A204.1 (cell line): ENCODE data around the gene OR2M2.

Experiments
- FAIRE-seq: peaks from 2 replicates; lab custom pipeline; 2012; peaks lifted over from hg19 to GRCh38; lab: Jason Lieb, UNC

Gene OR2M2, protein sequence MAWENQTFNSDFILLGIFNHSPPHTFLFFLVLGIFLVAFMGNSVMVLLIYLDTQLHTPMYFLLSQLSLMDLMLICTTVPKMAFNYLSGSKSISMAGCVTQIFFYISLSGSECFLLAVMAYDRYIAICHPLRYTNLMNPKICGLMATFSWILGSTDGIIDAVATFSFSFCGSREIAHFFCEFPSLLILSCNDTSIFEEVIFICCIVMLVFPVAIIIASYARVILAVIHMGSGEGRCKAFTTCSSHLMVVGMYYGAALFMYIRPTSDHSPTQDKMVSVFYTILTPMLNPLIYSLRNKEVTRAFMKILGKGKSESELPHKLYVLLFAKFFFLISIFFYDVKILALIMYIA

DNA sequence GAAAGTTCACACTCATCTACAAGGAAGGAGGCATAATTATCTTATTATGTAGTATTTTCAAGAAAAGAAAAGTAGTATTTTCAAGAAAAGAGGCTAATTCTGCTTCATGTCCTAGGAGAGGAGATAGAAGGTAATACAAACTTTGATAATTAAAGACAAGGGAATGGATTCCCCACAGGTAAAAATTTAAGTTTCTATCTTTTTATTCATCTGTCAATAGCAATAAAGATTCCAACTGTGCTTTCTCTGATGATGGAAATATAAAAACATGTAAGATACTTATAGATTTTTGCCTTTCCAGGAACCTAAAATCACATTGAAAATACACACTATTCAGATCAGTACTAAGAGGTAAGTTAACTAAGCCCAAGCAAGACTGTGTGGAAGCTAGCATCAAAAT is at the start of gene OR2M2:
OR2M2 (plus strand) TSS at position 301 of the 400 bp plus-strand sequence. CDS start 5,165 bp downstream, outside the sequence.
- no peak for FAIRE-seq

DNA sequence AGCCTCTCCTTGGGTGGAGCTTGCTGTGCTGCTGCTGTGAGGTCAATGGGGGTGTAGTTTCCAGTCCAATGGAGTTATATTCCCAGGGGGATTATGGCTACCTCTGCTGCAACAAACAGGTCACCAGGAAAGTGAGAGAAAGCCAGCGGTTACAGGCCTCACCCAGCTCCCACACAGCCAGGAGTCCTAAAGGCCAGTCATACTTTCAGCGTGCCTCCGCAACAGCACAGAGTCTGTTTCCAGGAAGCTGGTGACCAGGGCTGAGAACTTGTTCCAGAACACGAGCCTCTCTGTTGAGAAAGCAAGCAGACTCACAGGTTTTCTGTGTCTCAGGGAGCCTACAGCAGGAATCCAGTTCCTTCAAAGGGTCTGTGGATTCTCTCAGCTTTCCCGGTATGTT is 47.0 kb upstream of the OR2M2 start:
- FAIRE-seq: no peak

DNA sequence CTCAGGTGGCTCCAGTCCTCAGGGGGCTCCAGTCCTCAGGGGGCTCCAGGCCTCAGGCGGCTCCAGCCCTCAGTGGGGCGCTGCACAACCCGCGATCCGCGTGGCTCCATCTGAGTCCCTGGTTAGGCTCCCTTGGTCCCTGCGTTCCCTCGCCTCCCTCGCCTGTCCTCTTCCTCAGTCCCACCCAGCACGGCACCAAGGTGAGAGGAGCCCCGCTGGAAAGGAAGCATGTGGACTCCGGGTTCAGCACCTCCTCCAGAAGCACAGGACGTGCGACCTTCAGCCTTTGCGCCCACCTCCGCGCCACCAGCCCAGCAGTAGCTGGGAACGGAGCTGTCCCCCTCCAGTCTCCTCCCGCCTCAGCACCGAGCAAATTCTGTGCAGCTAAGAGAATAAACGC is 37.8 kb upstream of the OR2M2 start:
- no peak for FAIRE-seq

DNA sequence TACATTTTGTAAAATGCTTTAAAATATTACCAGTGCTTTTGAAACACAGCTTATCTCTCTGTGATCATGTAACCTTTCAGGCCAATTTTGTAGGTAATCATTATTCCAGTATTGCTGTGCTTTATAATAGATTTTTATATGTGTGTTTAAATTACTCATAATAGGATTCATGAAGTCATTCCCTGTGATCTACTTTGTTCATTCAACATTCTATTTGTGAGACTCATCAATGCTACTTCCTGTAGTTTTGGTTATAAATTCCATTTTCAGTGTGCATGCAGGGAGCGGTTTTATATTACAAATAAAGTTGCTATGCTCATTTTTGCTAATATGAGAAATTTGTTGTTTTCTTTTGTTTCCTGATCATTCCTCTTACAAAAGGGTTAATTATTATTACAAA is 33.8 kb upstream of the OR2M2 start:
- FAIRE-seq: no peak

DNA sequence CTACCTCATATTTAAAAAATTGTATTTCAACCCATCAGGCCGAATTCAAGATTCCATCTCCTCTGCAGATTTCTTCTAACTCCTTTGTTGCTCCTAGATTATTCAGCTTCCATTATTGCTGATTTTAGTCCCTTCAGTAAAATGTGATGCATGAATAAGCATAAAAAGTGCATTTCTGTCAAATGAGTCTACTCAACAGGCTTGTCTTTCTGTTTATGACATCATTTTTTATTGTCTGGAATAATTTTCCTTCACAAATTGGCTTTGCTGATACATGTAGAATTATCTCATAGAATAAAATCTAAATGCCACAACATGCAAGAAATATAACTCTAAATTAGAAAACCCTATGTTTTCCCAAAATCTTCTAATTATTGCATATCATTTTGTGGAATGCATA is 31.3 kb upstream of the OR2M2 start:
- FAIRE-seq: no peak

DNA sequence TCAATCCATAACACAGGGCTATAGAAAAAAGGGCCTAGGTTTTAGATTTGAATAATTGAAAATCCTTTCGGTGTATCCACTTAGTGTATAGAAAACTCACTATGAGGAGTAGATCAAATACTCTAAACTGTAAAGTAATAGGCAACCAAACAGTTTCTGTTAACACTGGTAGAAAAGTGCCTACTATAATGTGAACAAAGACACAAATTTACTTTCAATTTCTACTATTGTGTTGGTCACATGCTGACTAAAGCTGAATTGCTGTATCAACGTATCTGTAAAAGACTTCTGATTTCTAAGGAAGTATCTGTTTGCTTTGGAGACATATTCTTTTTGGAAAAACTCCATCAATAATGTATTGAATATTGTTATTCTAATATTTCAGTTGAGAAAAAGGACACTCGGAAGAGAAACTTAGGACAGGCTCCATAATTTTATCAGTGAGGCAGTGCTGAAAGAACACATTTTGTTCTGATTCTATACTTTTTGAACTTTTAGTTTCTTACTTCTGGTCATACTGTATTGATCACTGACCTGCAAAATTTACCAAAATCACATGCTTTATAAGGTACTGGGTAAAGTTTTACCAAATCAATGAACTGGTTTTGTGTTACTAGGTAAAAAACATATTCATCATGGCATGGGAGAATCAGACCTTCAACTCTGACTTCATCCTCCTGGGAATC is 30.0 kb upstream of the OR2M2 start, which contains the start of gene OR2M5:
OR2M5 (plus strand) TSS at position 636 of the 686 bp plus-strand sequence; CDS start at position 636, 0 bp downstream.
- FAIRE-seq: no peak

DNA sequence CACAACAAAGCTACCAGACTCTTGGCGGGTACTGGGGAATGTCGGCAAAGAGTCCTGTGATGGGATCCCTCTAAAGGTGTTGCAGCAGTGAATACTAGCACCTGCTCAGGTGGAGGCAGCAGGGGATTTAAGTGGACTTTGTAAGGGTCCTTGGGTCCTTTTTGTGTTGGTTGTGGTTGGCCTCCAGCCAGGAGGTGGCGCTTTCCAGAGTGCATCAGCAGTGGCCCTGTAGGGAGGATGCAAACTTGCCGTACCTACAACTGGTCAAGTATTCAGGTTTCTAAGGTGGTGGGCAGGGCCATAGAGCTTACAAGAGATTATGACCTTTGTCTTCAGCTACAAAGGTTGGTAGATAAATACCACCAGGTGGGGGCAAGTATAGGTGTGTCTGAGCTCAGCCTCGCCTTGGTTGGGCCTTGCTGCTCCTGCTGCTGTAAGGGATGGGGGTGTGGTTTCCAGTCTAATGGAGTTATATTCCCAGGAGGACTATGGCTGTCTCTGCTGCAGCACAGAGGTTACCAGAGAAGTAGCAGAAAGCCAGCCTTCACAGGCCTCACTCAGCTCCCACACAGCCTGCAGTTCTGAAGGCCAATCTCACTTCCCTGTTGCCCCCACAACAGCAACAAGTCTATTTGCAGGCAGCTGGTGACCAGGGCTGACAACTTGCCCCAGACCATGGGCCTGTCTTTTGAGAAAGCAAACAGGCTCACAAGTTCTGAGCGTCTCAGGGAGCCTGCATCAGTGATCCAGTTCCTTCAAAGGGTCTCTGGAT is 22.4 kb upstream of the OR2M2 start:
- no peak for FAIRE-seq

DNA sequence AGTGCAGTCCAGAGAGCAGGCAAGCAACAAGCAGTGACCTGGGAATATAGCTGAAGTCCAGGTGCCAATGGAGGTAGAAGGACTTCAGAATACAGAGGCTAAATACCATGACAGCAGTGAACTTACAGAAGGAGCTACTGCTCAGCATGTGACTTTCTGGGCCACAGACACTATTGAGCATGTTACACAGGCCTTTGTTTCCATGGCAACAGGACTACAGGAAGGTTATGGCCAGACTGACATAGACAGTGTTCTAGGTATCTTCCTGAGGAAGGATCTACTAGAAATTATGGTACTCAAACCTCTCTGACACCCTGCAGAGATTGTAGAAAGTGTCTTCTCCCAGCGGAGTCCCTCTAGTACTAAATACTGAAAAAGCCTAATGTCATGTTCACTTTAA is 18.7 kb upstream of the OR2M2 start:
- no peak for FAIRE-seq

DNA sequence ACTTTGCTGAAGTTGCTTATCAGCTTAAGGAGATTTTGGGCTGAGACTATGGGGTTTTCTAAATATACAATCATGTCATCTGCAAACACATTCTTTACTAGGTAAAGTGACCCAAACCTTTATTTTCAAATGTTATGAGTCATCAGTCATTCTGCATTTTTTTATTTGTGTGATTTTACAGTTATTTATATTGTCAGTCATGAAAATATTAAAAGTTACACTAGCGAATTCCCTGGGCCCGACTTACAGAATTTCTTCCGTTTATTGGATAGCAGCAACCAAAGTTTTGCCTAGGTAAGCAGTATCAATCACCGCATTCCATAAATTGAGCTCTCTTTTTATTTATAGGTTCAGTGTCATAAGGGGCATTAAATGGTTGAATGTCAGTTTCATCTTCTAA is 15.9 kb upstream of the OR2M2 start:
- FAIRE-seq: no peak

DNA sequence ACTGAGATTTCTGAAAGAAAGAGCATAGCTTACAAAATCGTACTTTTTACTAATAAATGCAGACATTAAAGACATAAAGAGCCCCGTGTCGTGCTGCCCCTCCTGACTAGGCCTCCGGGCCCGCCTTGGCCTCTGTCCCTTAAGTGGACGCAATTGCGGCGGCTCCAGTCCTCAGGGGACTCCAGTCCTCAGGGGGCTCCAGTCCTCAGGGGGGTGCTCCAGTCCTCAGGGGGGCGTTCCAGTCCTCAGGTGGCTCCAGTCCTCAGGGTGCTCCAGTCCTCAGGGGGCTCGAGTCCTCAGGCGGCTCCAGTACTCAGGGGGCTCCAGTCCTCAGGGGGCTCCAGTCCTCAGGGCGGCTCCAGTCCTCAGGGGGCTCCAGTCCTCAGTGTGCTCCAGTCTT is 10.6 kb upstream of the OR2M2 start:
- no peak for FAIRE-seq

DNA sequence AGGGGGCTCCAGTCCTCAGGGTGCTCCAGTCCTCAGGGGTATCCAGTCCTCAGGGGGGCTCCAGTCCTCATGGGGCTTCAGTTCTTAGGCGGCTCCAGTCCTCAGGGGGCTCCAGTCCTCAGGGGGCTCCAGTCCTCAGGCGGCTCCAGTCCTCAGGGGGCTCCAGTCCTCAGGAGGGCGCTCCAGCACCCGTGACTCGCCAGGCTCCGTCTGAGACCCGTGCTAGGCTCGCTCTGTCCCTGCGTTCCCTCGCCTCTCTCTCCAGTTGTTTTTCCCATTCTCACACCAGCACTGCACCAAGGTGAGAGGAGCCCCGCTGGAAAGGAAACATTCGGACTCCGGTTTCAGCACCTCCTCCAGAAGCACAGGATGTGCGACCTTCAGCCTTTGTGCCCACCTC is 9.4 kb upstream of the OR2M2 start:
- FAIRE-seq: no peak

DNA sequence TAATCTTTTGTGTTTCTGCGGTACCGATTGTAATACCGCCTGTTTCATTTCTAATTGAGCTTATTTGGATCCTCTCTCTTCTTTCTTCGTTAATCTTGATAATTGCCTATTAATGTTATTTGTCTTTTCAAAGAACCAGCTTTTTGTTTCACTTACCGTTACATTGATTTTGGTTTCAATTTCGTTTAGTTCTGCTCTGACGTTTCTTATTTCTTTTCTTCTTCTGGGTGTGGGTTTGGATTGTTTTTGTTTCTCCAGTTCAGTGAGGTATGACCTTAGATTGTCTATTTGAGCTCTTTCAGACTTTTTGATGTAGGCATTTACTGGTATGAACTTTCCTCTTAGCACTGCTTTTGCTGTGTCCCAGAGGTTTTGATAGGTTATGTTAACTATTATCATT is 9.4 kb downstream of the OR2M2 start:
- no peak for FAIRE-seq

DNA sequence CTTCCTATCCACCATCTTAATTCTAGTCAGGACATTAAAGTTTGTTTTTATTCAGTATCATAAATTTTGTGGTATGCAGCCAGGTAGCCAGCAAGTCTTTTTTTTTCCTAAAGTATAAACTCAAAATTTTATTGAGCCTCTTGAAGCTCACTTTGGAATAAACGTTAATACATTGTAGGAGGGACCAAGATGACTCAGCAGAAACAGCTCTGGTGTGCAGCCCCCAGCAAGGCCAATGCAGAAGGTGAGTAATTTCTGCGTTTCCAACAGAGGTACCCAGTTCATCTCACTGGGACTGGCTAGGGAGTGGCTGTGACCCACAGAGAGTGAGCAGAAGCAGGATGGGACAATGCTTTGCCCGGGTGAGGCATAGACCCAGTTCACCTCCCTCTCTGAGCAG is 12.7 kb downstream of the OR2M2 start:
- no peak for FAIRE-seq

DNA sequence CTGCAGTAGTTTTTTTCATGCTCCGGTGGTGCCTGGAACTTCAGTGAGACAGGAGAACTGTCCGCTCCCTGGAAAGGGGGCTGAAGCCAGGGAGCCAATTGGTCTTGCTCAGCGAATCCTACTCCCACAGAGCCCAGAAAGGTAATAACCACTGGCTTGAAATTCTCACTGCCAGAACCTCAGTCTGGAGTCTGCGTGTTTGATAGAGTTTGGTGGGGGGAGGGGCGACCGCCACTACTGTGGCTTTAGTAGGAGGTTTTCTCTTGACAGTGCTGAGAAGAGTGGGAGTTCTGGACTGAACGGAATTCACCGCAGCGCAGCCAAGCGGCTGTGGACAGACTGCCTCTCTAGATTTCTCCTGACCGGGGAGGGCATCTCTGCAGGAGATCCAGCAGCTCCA is 14.4 kb downstream of the OR2M2 start:
- FAIRE-seq: no peak

DNA sequence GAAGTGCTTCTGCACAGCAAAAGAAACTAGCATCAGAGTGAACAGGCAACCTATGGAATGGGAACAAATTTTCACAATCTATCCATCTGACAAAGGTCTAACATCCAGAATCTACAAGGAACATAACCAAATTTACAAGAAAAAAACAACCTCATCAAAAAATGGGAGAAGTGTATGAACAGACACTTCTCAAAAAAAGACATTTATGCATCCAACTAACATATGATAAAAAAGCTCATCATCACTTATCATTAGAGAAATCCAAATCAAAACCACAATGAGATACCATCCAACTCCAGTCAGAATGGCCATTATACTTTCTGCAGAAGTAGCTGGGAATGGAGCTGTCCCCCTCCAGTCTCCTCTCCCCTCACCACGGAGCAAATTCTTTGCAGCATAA is 19.5 kb downstream of the OR2M2 start:
- FAIRE-seq: no peak

DNA sequence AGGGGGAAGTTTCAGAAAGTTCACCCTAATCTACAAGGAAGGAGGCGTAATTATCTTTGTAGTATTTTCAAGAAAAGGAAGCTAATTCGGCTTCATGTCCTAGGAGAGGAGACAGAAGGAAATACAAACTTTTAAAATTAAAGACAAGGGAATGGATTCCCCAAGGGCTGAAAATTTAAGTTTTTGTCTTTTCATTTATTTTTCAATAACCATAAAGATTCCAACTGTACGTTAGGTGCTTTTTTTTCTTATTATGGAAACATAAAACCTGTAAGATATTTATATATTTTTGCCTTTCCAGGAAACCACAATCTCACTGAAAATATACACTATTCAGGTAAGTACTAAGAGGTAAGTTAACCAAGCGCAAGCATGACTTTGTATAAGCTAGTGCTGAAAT is 22.3 kb downstream of the OR2M2 start, which contains the start of gene OR2M3:
OR2M3 (plus strand) TSS at position 301 of the 400 bp plus-strand sequence. CDS start 5,803 bp downstream, outside the sequence.
- no peak for FAIRE-seq

DNA sequence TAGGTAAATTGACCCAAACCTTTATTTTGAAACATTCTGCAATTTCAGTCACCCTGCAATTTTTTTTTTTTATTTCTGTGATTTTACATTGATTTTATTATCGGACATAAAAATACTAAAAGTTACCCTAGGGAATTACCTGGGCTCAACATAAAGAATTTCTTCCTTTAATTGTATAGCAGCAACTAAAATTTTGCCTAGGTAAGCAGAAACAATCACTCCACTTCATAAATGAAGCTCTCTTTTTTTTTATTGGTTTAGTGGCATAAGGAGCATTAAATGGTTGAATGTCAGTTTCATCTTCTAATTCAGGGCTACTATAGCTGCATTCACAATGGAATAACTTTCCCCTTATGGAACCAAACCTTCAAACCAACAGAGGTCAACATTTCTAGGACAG is 41.3 kb downstream of the OR2M2 start:
- no peak for FAIRE-seq

DNA sequence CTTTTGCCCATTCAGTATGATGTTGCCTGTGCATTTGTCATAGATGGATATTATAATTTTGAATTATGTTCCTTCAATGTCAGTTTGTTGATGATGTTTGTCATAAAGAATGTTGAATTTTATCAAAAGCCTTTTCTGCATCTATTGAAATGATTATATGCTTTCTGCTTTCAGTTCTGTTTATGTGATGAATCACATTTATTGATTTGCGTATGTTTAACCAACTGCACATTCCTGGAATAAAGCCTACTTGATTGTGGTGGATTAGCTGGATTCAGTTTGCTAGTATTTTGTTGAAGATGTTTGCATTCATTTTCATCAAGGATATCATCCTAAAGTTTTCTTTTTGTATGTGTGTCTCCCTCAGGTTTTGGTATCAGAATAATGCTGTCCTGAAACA is 50.9 kb downstream of the OR2M2 start:
- FAIRE-seq: no peak

DNA sequence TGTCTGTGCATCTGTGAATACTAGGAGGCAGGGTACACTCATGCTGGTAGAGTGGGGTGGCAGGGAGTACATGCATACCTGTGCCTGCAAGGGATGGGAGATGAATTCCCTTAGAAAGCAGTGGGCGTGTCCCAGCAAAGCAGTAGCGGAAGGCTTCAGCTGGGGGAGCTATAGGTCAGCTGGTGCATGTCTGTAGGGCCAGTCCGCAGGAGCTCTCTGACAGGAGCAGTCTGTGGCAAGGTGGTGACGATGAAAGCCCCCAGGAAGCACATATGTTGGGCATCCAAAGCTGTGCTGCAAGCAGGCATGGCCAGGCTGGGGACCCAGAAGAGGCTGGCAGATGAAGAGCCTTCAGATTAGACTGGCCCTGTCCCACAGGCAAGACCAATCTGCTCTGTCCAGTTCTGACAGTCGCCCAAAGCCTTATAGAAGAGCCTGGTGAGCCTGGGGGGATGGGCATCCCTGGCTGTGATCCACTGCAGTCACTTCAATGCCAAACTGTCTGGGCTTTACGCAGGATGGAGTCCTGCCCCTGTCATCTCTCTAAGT is 54.8 kb downstream of the OR2M2 start:
- no peak for FAIRE-seq
